ENCODE measurements around the gene SUFU.

SUFU gene

DNA sequence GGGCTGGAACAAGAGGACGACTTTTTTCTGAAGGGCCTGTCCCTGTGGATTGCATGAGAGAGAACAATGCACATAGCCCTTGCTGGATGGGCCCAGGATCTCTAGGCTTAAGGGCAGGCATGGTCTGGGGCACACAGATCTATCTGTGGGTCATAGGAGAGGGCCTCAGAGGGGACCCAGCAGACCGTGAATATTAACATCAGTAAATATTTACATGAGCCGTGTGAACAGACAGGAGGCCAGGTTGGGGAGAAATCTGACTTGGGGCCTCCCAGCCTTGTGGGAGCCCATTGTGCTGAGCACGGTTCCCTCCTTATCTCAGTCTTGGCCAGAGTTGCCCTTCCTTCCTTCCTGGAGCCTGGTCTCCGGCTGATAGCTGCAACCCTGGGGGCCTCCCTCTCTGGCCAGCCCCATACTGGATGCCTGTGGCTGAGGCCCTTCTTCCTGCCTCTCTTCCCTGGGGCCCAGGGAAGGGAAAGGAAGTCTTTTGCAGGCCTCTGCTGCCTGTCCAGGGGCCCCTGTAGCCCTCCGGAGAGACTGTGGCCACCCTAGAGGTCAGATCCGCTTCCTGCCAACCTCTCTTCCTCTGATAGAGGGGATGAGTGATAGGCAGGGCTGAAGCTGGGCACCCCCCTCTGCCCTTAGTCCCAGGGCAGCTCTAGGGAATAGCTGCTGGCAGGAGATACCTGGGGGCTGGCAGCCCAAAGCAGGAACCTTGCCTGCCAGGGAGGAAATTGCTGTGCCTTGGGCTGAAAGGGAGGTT, 96.0 kb downstream of the SUFU start:
- no peak for DNase-seq

GRCh38 chr10:102600816-102601215, 97.0 kb downstream of the SUFU start:
- DNase-seq, result no peak

- no peak for DNase-seq
Observed at GRCh38 chr10:102601639-102602038, 97.9 kb downstream of the SUFU start.

- no peak for DNase-seq
Observed at GRCh38 chr10:102602272-102603045, 98.7 kb downstream of the SUFU start.

- no peak for DNase-seq
Observed at GRCh38 chr10:102603946-102604345, 100.2 kb downstream of the SUFU start.

DNA sequence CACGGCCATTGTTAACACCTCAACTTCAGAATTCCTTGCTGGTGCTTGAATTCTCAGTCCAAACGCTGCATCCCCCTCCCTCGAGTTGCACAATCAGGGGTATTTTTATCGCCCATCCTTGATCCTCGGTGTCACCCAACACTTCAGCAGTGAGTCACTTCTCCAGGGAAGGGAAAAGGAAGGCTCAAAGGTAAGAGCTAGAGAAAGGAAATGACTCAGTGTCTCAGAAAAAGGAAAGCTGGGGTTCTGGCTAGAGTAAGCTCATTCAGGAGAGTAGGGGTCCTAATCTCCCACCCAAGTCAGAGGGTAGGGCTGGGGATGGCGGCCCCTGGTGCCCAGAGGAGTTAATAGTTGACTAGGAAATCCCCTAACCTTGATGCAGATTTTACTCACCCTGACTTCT, 100.7 kb downstream of the SUFU start:
- DNase-seq, result peak; percentile 92

DNA sequence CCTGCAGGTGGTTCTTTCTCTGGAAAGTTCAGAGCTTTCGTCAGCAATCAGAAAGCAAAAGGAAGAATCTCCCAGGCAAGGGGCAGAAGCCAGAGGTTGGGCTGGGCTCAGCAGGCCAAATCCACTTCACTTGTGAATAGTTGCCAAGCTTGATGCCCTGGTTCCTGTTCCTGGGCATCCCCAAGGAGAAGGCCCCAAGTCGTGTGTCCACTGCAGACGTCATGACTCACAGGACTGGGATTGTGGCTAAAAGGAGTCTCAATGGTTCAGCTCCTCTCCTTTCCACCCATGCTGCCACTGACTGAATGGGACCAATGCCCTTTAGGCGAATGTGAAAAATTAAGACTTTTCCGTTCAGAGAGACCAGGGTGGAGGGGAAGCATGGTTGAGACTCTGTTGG, 101.9 kb downstream of the SUFU start:
- no peak for DNase-seq

GRCh38 chr10:102608487-102608886, 104.7 kb downstream of the SUFU start:
- DNase-seq, result no peak

DNA sequence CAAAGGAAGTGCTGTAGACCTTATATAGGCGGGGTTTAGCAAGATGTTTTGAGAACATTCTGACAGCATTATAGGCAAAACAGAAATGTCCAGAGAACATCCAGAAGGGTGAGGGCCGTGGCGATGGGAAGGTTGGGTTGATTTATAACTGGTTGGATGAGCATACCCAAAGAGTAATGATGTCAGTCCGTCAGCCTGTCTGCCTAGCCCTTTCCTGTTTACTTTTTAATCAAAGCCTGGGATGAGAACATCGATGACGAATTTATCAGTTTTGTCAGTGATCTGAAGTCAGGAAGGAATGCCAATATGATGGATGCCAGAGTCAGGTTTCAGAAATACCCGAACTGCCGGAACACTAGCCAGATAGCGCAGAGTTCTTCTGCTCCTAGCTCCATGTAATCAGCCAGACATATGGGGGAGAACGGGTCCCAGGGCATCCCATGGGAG, 106.7 kb downstream of the SUFU start:
- peak; percentile 68 for DNase-seq

DNA sequence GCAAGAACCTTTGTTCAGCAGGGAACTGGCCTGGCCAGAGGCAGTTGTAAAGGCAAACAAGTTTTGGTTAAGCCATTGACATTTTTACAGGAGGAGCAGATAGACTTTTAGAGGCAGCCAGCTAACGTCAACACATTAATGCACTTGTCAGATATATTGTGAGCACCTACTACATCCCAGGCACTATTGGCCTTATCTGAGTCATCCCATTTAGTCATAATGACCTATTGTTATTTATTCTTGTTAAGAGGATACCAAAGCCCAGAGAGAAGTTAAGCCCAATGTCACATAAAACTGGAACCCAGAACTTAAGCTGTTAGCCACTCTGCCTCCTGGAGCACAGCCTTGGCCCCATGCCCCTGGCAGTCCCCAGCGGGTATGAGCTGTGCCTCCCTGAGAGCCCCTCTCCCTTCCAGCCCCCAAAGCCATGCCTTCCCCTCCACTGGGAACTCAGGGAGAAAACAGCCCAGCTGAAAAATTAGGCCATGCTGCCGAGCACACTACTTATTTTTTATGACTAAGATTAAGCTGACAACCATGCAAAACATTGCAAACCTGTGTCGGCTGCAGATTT, 107.8 kb downstream of the SUFU start:
- DNase-seq, result peak; percentile 11

- DNase-seq, result no peak
Observed at GRCh38 chr10:102612964-102613275, 109.1 kb downstream of the SUFU start.

- no peak for DNase-seq
Observed at GRCh38 chr10:102613286-102613685, 109.5 kb downstream of the SUFU start.

DNA sequence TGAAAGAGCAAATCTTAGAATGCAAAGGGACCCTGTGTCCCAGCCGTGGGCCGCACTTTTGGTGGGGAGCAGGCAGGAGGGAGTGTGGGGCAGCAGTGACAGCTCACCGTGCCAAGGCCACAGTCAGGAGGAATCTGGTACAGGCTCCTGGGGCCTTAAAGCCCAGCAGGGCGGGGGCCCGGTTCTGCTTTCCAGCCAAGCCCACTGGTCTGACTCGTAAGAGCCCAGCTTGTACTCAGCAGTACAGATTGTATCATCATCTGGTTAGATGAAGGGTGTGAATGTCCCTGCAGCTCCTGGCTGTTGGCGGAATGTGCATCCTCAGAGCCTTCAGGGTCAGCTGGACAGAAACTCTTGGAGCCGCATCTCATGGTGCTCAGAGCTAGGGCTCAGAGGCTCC, 110.0 kb downstream of the SUFU start:
- DNase-seq, result no peak

DNA sequence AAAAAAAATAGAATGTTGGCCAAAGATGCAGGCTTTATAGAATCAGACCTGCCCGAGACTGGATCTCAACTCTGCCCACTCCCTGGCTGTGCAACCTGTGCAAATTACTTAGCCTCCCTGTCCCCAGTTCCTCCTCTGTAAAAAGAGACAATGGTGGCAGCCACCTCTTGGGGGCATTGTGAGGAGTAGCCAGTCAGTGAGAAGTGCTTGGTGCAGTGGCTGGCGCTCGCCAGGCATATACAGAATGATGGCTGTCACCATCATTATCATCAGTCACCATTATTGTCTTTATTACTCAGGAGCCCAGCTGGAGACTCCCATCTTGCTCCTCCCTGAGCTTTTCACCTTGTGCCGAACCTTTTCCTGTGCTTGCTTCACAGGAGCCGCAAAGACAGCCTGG, 111.1 kb downstream of the SUFU start:
- no peak for DNase-seq

- no peak for DNase-seq
Observed at GRCh38 chr10:102615361-102615760, 111.6 kb downstream of the SUFU start.

DNA sequence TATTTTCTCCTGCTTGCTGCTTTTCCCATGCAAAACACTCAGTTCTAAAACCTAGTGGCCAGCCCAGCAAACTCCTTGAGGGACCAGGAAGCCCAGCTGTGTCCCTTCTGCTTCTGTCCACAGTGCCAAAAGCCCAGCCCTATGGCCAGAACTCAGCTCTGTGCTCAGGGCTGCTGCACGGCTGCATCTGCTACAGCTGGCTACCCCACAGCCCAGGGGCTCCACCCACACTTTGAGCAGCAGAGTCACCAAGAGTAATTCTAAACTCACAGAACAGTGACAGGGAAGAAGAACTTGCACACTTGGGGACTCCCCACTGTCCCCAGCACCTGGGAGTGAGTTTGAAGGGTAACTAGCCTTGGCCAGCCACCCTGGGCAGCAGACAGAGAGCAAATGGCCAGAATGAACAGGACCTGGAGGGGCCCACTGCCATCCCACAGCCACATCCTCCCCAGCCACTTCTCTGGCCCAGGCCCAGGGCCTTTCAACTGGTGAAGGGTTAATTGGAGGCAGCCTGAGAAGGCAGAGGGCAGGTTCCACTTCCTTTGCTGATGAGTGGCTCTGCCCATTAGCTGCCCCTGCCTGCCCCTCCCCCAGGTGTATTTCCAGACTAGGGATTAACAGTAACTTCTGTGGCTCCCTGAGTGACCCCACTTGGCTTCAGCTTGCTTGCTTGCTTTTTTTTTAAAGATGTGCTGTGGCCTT, 112.4 kb downstream of the SUFU start:
- DNase-seq, result no peak

DNA sequence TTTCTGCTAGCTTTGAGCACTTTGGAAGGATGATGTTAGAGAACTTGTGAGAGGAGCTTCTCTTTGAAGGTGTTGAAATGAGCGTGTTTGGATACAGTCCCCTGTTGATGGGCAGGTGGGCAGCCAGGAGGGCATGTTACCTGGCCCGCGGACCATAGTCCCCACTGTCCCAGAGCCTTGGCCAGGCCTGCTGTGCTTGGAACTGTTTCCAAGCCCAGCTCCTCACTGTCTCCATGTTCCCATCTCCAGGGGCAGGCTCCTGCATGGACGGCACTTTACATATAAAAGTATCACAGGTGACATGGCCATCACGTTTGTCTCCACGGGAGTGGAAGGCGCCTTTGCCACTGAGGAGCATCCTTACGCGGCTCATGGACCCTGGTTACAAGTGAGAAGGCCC, 113.3 kb downstream of the SUFU start:
- DNase-seq, result no peak

DNA sequence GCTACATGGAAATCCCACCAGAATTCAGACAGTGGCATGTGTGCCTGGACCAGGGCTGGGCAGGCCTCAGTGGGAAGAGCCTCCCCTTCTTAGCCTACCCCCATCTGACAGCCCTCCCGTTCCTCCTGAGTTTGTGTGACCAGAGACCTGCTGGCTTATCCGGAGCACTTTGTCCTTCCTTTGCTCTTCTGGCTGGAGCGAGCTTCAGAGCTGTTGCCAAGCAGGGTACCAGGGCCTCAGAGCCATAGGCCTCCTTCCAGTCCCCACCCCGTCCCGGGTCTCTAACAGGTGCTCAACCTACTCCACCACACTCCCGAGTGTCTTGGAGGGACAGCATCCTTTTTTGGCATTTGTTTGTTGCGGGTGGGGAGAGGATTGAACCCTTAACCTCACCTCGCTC, 114.0 kb downstream of the SUFU start:
- DNase-seq, result no peak

DNA sequence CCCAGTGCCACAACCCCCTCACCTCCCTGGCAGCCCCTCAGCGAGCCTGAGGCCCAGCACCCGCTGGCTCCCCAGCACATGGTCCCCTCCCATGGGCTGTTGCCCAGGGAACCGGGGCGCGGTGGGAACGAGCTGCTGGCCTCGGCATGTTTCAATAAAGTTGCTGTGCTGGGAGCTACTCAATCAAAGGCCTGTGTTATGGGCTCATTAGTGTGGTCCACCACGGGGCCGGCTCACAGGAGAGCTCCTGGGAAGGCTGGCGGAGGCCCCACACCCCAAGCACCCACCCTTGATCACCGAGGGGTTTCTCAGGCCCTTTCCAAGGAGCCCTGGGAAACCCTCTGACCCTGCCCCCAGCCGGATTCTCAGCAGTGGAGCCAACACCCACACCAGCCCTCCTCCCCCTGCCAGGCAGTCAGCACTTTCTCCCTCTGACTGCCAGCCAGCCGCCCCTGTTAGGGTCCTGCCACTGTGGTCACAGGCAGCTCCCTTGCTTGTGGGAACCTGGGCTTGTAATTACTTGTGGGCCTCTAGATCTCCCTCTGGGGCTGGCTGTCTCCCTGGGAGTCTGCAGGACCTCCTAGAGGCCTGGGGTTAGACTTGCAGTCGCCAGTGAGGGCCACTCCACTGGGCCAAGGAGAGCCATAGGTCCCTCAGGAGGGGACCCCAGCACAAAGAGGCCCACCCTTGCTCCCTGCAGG, 115.7 kb downstream of the SUFU start:
- DNase-seq, result no peak

GRCh38 chr10:102620138-102620590, 116.4 kb downstream of the SUFU start:
- DNase-seq, result no peak

DNA sequence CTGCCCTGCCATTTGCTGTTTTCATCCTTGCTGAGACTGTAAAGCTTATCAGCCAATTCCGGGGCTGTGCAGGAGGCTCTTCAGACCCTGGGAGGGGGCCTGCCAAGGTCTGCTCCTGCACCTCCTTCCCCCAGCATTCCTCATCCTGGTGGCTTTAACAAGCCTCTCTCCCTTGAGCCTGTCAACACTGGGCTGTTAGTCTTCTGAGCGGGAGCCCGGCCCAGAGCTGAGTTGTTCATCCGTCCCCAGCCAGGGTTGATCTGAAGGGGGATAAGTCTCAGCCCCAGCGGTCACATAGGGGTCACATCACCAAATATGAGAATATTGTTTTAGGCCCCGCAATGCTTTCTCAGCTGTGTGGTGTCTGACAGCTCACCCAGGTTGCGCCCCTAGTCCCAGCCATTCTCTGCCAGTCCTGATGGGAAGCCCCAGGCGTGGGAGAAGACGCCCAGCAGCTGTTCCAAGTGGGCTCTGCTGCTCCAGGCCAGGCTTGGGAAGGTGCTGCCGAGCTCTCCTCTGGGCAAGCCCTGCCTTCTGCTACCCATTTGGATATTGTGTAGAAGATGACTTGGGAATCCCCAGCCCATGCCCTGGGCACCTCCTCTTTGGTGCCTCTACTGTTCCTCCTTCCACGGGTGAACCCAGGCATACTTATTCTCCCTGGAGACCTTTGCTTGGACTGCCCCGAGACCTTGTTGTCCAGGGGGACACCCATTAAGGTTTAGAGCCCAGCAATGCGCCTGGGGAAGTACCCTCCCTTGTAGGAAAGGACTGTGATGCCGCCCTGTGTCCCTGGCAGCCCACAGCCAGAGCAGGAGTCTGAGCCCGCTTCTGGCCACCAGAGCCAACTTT, 117.0 kb downstream of the SUFU start:
- no peak for DNase-seq
